Keratinocyte (primary cell): ENCODE data around the gene CAMK2G. TPM values are rescaled to one million over a fixed set of nuclear protein-coding genes. Genes with fewer than 3 reads are reported as not detected.

Experiments used
- DNase-seq: peaks from one replicate; pipeline ENCODE4 v3.0.0-alpha.2; 2011; ENCODE audit warnings: low read depth, missing footprints, low spot score
- FAIRE-seq: peaks from 2 replicates; lab custom pipeline; 2011; peaks lifted over from hg19 to GRCh38; lab: Jason Lieb, UNC
- H2AFZ ChIP-seq: 2 replicates; pipeline ENCODE4 v1.6.0; 2012; ENCODE audit warnings: low read length, control low read depth, inconsistent platforms; ENCODE audit not compliant: control insufficient read depth
- H3K27ac ChIP-seq: 2 replicates; pipeline ENCODE4 v1.5.1; 2011; ENCODE audit warnings: low read length; ENCODE audit not compliant: control insufficient read depth, insufficient read depth
- H3K27me3 ChIP-seq: 3 replicates; pipeline ENCODE4 v1.6.0; 2011; ENCODE audit warnings: low read length; ENCODE audit not compliant: control insufficient read depth, insufficient read depth; ENCODE audit errors: extremely low read depth
- H3K36me3 ChIP-seq, 2 experiments: 2 replicates in 1 of 2; 3 replicates in 1 of 2; pipeline ENCODE4 v1.5.1; 2011; ENCODE audit warnings: low read length in 2 of 2, mild to moderate bottlenecking in 1 of 2; ENCODE audit not compliant: control insufficient read depth in 2 of 2, insufficient read depth in 2 of 2; ENCODE audit errors: extremely low read depth in 1 of 2
- H3K4me1 ChIP-seq: 3 replicates; pipeline ENCODE4 v1.5.1; 2011; ENCODE audit warnings: low read length; ENCODE audit not compliant: control insufficient read depth, insufficient read depth; ENCODE audit errors: extremely low read depth
- H3K4me2 ChIP-seq: 3 replicates; pipeline ENCODE4 v1.6.0; 2011; ENCODE audit warnings: low read depth, low read length; ENCODE audit not compliant: control insufficient read depth, insufficient read depth; ENCODE audit errors: extremely low read depth
- H3K4me3 ChIP-seq, 3 experiments: fragments of 200-600 bp in 1 of 3; sonication (generic) in 1 of 3; 2 replicates in 2 of 3; 3 replicates in 1 of 3; pipeline ENCODE4 v1.5.1; 2011 to 2016; ENCODE audit warnings: low read length in 3 of 3, mild to moderate bottlenecking in 3 of 3, control low read depth in 2 of 3, inconsistent platforms in 1 of 3, low read depth in 1 of 3, mixed read lengths in 1 of 3, mixed run types in 1 of 3, moderate library complexity in 1 of 3; ENCODE audit not compliant: control insufficient read depth in 2 of 3, insufficient read depth in 2 of 3; ENCODE audit errors: extremely low read depth in 1 of 3
- H3K79me2 ChIP-seq: 2 replicates; pipeline ENCODE4 v1.6.0; 2012; ENCODE audit warnings: low read length; ENCODE audit not compliant: control insufficient read depth, insufficient read depth
- H3K9ac ChIP-seq: 3 replicates; pipeline ENCODE4 v1.6.0; 2011; ENCODE audit warnings: low read length; ENCODE audit not compliant: control insufficient read depth, insufficient read depth; ENCODE audit errors: extremely low read depth
- H3K9me1 ChIP-seq: 3 replicates; pipeline ENCODE4 v1.6.0; 2011; ENCODE audit warnings: low read length; ENCODE audit not compliant: control insufficient read depth, insufficient read depth; ENCODE audit errors: extremely low read depth
- H3K9me3 ChIP-seq: 2 replicates; pipeline ENCODE4 v1.5.1; 2012; ENCODE audit warnings: low read depth, low read length; ENCODE audit not compliant: control insufficient read depth
- H4K20me1 ChIP-seq: 3 replicates; pipeline ENCODE4 v1.6.0; 2011; ENCODE audit warnings: low read length; ENCODE audit not compliant: control insufficient read depth, insufficient read depth; ENCODE audit errors: extremely low read depth
- EZH2 ChIP-seq: IDR thresholded peaks from one replicate; pipeline ENCODE4 v1.6.1; 2012; ENCODE audit warnings: inconsistent platforms, mild to moderate bottlenecking, low read length, moderate library complexity
- dilution Hi-C: fragments of 300-500 bp; cut with MboI; formaldehyde crosslinking; loops from one replicate; pipeline ENCODE4 v1.7.0; 2020; ENCODE audit warnings: low sequenced_read_pairs; ENCODE audit not compliant: extremely low pct_ligation_motif_present
- polyA plus RNA-seq, 5 experiments: library from polyadenylated mRNA; depleted of rRNA in 3 of 5; stranded (reverse) in 3 of 5; stranded (forward) in 1 of 5; unstranded in 1 of 5; fragments of >200 nt; gene quantifications; 1 replicate in 1 of 5; 2 replicates in 3 of 5; 3 replicates in 1 of 5; pipeline versions ENCODE4 v1.2.1 to v1.2.3, GENCODE V29; 2011 to 2012; ENCODE audit warnings: missing spikeins in 2 of 5, low read depth in 1 of 5, low replicate concordance in 1 of 5
- TF ChIP-seq, protein P1 (sequence below), 3 experiments: IDR thresholded peaks in 1 of 3; conservative IDR thresholded peaks in 1 of 3; optimal IDR thresholded peaks in 1 of 3; 2 replicates in 2 of 3; 3 replicates in 1 of 3; pipeline versions ENCODE3 to v1.5.1; 2011; ENCODE audit warnings: low read length in 3 of 3, mild to moderate bottlenecking in 3 of 3, moderate library complexity in 2 of 3, control low read depth in 1 of 3, inconsistent platforms in 1 of 3; ENCODE audit not compliant: insufficient read depth in 2 of 3; ENCODE audit errors: extremely low read depth in 1 of 3

The CAMK2G gene
- polyA plus RNA-seq, 1 donor (not counting 4 experiments of a cell fraction or from before 2014, with no cell fraction given), result 17.6 TPM

DNA sequence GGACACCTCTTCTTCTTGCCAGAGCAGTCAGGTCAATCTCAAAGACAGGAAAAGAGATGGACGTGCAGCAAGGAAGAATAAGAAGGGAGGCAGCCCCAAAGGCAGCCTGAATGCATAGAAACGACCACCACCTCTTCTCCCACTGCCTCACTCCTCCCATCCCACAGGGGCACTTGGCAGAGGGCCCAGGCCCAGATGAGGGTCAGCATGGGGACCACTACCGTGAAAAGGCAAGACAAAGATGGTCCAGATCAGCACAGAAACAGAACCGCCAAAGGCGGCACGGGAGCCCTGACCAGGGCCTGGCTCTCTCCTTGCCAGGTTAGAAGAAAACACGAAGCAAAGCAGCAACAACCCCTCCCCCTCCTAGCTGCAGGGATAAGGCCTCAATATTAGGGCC, 61.0 kb downstream of the CAMK2G start:
- Histone ChIP-seq H3K79me2 (peaks cover 3% of the 10 kb centered on the region), H4K20me1 (no peaks in the 10 kb centered on the region), H2AFZ (no peak overlapping the region), H3K9me3 (no peaks in the 10 kb centered on the region), H3K9ac (no peak overlapping the region), H3K4me3 (no peak overlapping the region), H3K36me3 (peaks cover 5 to 23% of the 10 kb centered on the region in 2 experiments), H3K4me1 (peaks cover 2% of the 10 kb centered on the region), H3K27me3 (no peaks in the 10 kb centered on the region), H3K4me2 (no peak overlapping the region), H3K27ac (no peak overlapping the region), H3K9me1 (no peaks in the 10 kb centered on the region)
- no peak for DNase-seq
- FAIRE-seq, result no peak
- TF ChIP-seq EZH2, result no peak
- TF ChIP-seq, protein P1, sequence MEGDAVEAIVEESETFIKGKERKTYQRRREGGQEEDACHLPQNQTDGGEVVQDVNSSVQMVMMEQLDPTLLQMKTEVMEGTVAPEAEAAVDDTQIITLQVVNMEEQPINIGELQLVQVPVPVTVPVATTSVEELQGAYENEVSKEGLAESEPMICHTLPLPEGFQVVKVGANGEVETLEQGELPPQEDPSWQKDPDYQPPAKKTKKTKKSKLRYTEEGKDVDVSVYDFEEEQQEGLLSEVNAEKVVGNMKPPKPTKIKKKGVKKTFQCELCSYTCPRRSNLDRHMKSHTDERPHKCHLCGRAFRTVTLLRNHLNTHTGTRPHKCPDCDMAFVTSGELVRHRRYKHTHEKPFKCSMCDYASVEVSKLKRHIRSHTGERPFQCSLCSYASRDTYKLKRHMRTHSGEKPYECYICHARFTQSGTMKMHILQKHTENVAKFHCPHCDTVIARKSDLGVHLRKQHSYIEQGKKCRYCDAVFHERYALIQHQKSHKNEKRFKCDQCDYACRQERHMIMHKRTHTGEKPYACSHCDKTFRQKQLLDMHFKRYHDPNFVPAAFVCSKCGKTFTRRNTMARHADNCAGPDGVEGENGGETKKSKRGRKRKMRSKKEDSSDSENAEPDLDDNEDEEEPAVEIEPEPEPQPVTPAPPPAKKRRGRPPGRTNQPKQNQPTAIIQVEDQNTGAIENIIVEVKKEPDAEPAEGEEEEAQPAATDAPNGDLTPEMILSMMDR (optimal IDR thresholded peaks at IDR 0.05 in 1 of 3, IDR thresholded peaks at IDR 0.05 in 1 of 3, conservative IDR thresholded peaks at IDR 0.05 in 1 of 3; ENCODE audit: extremely low read depth in 1 of 3, insufficient read depth in 2 of 3, low read length in 3 of 3), result no peak
- dilution Hi-C loops, result no loop called here

DNA sequence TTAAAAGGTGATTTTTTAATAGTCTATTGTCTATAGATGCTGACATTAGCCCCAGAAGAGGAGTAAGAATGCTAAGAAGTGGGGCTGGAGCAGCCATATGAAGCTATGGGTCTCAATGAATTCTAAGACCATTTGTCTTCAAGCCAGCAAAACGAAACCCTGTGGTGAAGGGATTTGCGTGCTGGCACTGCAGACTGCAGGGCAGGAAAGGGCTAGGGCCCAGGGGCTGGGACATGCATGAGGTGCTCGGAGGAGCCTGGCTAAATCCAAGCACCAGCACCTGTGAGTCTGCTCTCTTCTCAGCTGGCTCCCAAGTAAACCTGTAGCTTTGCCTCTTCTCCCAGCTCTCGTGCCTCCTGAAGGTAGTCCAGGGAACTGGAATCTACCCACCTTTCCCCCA, 61.7 kb downstream of the CAMK2G start:
- no peaks in the 10 kb centered on the region for H3K9me3 ChIP-seq
- no peak overlapping the region for H3K27ac ChIP-seq
- dilution Hi-C loops, result no loop called here
- DNase-seq (no peak), FAIRE-seq (no peak)
- H3K9me1 ChIP-seq, result no peaks in the 10 kb centered on the region
- TF ChIP-seq, protein P1 (optimal IDR thresholded peaks at IDR 0.05 in 1 of 3, IDR thresholded peaks at IDR 0.05 in 1 of 3, conservative IDR thresholded peaks at IDR 0.05 in 1 of 3; ENCODE audit: extremely low read depth in 1 of 3, insufficient read depth in 2 of 3, low read length in 3 of 3), result no peak
- no peak for TF ChIP-seq EZH2
- H3K4me1 ChIP-seq, result peaks cover 2% of the 10 kb centered on the region
- no peak overlapping the region for H3K4me2 ChIP-seq
- H3K36me3 ChIP-seq, result peaks cover 7 to 25% of the 10 kb centered on the region in 2 experiments
- H3K79me2 ChIP-seq, result peaks cover 3% of the 10 kb centered on the region
- no peak overlapping the region for H3K4me3 ChIP-seq
- H2AFZ ChIP-seq, result no peak overlapping the region
- H3K9ac ChIP-seq, result no peak overlapping the region
- no peaks in the 10 kb centered on the region for H4K20me1 ChIP-seq
- no peaks in the 10 kb centered on the region for H3K27me3 ChIP-seq
